NT2/D1 (cell line): ENCODE measurements around the gene DCBLD2.

Experiments used
- SUZ12 ChIP-seq: IDR thresholded peaks from 2 replicates; pipeline ENCODE4 v1.6.1; 2011; ENCODE audit not compliant: insufficient read length, insufficient read depth; ENCODE audit errors: extremely low read depth
- YY1 ChIP-seq: IDR thresholded peaks from 2 replicates; pipeline ENCODE4 v1.6.1; 2011; ENCODE audit not compliant: insufficient read length, insufficient read depth
- ZNF274 ChIP-seq: IDR thresholded peaks from 2 replicates; pipeline ENCODE4 v1.6.1; 2011; ENCODE audit warnings: mild to moderate bottlenecking, low read depth, low read length

GRCh38 chr3:98893740-98894139, 7.8 kb downstream of the DCBLD2 start:
- TF ChIP-seq SUZ12 (no peak), YY1 (no peak), ZNF274 (no peak)
